ENCODE data around the gene TFAP2B.

Gene TFAP2B

GRCh38 chr6:50836231-50836630, 17.6 kb downstream of the TFAP2B start:
- H3K9me3 Mint-ChIP-seq = peaks cover 4% of the 10 kb centered on the region

DNA sequence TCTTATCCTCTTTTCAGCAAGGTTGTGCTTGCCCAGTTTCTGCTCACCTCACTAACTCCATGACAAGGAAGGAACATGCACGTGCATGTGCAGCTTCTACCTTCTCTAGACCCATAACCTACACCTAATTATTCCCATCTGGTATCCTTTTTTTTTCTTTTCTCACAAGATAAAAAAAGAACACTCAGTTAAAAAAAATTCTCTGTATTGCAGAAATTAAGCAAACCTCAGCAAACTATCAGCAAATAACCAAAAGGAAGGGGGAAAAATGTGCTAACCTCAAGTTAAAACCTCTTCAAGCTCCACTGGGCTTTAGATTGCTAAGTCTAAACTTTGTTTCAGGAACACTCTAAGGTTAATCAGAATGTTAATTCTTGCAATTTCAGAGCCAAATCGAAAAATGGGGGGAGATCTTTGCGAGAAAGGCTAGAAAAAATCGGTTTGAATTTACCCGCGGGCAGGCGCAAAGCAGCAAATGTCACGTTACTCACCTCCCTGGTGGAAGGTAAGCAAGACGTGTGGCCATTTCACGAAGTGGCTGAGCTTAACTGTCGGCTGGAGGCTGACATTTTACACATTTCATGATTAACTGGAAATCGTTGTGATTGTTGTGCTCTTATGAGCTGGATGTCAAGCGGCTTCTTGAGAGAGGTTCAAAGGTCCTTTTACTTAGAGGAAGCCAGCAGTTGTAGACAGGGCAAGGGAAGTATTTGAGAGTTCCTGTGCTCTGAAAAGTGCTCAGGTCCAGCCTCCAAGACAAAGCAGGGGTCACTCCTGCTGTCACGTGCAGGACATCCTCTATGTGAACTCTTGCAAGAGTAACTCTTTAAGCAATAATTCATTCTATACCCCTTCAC, 19.1 kb downstream of the TFAP2B start:
- Mint-ChIP-seq H3K4me1 (ENCODE audit: low read depth) (no peaks in the 10 kb centered on the region), H3K27ac (no peak overlapping the region), H3K9me3 (peaks cover 4% of the 10 kb centered on the region), H3K27me3 (peaks cover 87% of the 10 kb centered on the region), H3K36me3 (ENCODE audit: low read depth) (no peaks in the 10 kb centered on the region), H3K4me3 (no peak overlapping the region)

More at GRCh38 chr6:50836231-50836630, 17.6 kb downstream of the TFAP2B start:
- H3K36me3 Mint-ChIP-seq (ENCODE audit: low read depth) = no peaks in the 10 kb centered on the region
- no peak overlapping the region for H3K27ac Mint-ChIP-seq
- H3K4me1 Mint-ChIP-seq (ENCODE audit: low read depth) = no peaks in the 10 kb centered on the region
- no peak overlapping the region for H3K4me3 Mint-ChIP-seq
- peaks cover 88% of the 10 kb centered on the region for H3K27me3 Mint-ChIP-seq

- Mint-ChIP-seq H3K4me3 (no peak overlapping the region), H3K36me3 (ENCODE audit: low read depth) (no peaks in the 10 kb centered on the region), H3K27me3 (peaks cover 94% of the 10 kb centered on the region), H3K9me3 (no peaks in the 10 kb centered on the region), H3K4me1 (ENCODE audit: low read depth) (no peaks in the 10 kb centered on the region), H3K27ac (no peak overlapping the region)
These were observed 21.6 kb downstream of the TFAP2B start for GRCh38 chr6:50840112-50840810.

GRCh38 chr6:50840811-50841192, 22.1 kb downstream of the TFAP2B start:
- H3K27me3 Mint-ChIP-seq = peaks cover 93% of the 10 kb centered on the region
- H3K4me1 Mint-ChIP-seq (ENCODE audit: low read depth) = no peaks in the 10 kb centered on the region
- H3K27ac Mint-ChIP-seq = no peak overlapping the region
- H3K9me3 Mint-ChIP-seq = no peaks in the 10 kb centered on the region
- no peaks in the 10 kb centered on the region for H3K36me3 Mint-ChIP-seq (ENCODE audit: low read depth)
- no peak overlapping the region for H3K4me3 Mint-ChIP-seq

- no peaks in the 10 kb centered on the region for H3K9me3 Mint-ChIP-seq
- peaks cover 93% of the 10 kb centered on the region for H3K27me3 Mint-ChIP-seq
- H3K4me3 Mint-ChIP-seq = no peak overlapping the region
- H3K4me1 Mint-ChIP-seq (ENCODE audit: low read depth) = no peaks in the 10 kb centered on the region
- no peaks in the 10 kb centered on the region for H3K36me3 Mint-ChIP-seq (ENCODE audit: low read depth)
- no peak overlapping the region for H3K27ac Mint-ChIP-seq
These were observed 23.8 kb downstream of the TFAP2B start for GRCh38 chr6:50842446-50842845.

DNA sequence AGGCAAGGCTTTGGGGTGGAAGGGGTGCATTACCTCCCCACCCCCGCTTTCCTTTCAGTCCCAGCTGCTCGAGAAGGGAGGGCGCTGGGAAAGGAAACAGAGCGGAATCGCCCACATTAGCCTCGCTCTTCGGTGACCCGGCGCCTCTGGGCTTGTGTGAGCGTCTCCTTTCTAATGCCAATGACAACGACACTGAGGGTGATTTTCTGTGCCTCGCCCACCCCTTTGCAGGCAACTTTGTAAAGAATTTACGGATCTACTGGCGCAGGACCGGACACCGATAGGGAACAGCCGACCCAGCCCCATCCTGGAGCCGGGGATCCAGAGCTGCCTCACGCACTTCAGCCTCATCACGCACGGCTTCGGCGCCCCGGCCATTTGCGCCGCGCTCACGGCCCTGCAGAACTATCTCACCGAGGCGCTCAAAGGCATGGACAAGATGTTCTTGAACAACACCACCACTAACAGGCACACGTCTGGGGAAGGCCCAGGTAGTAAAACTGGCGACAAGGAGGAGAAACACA, 24.3 kb downstream of the TFAP2B start:
- Mint-ChIP-seq H3K27me3 (peaks cover 93% of the 10 kb centered on the region), H3K36me3 (ENCODE audit: low read depth) (no peaks in the 10 kb centered on the region), H3K27ac (no peak overlapping the region), H3K9me3 (no peaks in the 10 kb centered on the region), H3K4me3 (no peak overlapping the region), H3K4me1 (ENCODE audit: low read depth) (no peaks in the 10 kb centered on the region)

DNA sequence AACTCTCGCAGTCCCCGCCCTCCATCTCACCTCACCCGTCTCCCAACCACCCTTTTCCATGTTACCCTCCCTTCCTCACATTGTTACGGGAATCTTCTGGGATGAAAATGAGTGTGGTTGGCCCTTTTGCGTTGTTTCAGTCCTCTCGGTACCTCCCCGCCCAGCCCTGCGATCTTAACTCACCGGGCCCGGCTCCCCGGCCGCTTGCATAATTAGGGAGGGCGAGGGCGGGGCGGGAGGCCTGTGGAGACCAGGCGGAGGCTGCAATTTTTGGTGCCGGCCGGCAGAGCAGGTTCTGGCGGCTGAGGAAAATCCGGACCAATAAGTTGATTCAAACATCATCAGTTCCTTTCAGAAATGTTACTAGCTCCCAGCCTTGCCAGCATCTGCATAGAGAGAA, 25.2 kb downstream of the TFAP2B start:
- H3K4me3 Mint-ChIP-seq = no peak overlapping the region
- no peaks in the 10 kb centered on the region for H3K4me1 Mint-ChIP-seq (ENCODE audit: low read depth)
- no peak overlapping the region for H3K27ac Mint-ChIP-seq
- H3K27me3 Mint-ChIP-seq = peaks cover 93% of the 10 kb centered on the region
- H3K36me3 Mint-ChIP-seq (ENCODE audit: low read depth) = no peaks in the 10 kb centered on the region
- peaks cover 4% of the 10 kb centered on the region for H3K9me3 Mint-ChIP-seq

GRCh38 chr6:50845499-50846143, 26.9 kb downstream of the TFAP2B start:
- Mint-ChIP-seq H3K36me3 (ENCODE audit: low read depth) (no peaks in the 10 kb centered on the region), H3K27me3 (peaks cover 89% of the 10 kb centered on the region), H3K27ac (no peak overlapping the region), H3K4me1 (ENCODE audit: low read depth) (no peaks in the 10 kb centered on the region), H3K9me3 (peaks cover 4% of the 10 kb centered on the region), H3K4me3 (no peak overlapping the region)

DNA sequence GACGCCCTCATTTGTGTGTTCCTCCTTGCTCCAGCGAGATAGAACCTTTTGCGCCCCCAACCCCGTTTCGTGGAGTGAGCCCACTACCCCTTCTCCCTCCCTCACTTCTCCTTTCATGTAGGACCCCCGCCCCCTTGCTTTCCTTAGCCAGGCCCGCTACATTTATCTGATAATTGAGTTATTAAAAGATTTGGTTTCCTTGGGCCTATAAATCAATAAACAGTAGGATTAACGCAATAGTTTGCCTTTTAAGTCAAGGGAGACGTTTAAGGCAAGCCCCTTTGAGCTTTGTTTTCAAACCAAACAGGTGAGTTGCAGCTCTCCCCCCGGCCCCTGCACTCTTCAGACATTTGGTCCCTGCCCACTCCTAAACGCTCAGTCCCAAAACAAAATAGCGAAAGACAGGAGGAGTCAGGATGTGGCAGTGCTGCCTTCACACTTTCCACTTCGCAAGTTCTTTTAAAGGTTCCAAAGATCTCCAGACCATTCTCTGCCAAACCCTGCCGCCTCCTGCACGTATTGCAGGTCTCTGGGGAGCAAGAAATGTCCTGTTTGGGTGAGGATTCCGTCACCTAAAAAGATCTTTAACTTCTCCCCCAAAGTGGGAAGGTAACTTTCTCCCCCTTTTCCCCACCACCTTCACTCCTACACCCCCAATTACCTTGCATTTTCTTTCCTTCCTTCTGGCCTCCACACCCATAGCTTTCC, 27.6 kb downstream of the TFAP2B start:
- no peaks in the 10 kb centered on the region for H3K36me3 Mint-ChIP-seq (ENCODE audit: low read depth)
- peaks cover 4% of the 10 kb centered on the region for H3K9me3 Mint-ChIP-seq
- H3K27ac Mint-ChIP-seq = no peak overlapping the region
- peaks cover 82% of the 10 kb centered on the region for H3K27me3 Mint-ChIP-seq
- H3K4me1 Mint-ChIP-seq (ENCODE audit: low read depth) = no peaks in the 10 kb centered on the region
- no peak overlapping the region for H3K4me3 Mint-ChIP-seq

- H3K4me1 Mint-ChIP-seq (ENCODE audit: low read depth) = no peaks in the 10 kb centered on the region
- H3K4me3 Mint-ChIP-seq = no peak overlapping the region
These were observed 28.1 kb downstream of the TFAP2B start for GRCh38 chr6:50846852-50847155.

GRCh38 chr6:50847890-50848594, 29.4 kb downstream of the TFAP2B start:
- Mint-ChIP-seq H3K27me3 (peaks cover 87% of the 10 kb centered on the region), H3K27ac (no peak overlapping the region), H3K4me3 (no peak overlapping the region), H3K4me1 (ENCODE audit: low read depth) (no peaks in the 10 kb centered on the region), H3K9me3 (peaks cover 4% of the 10 kb centered on the region), H3K36me3 (ENCODE audit: low read depth) (no peaks in the 10 kb centered on the region)

More at GRCh38 chr6:50846852-50847155, 28.1 kb downstream of the TFAP2B start:
- H3K9me3 Mint-ChIP-seq = peaks cover 4% of the 10 kb centered on the region
- no peak overlapping the region for H3K27ac Mint-ChIP-seq
- no peaks in the 10 kb centered on the region for H3K36me3 Mint-ChIP-seq (ENCODE audit: low read depth)
- H3K27me3 Mint-ChIP-seq = peaks cover 82% of the 10 kb centered on the region

DNA sequence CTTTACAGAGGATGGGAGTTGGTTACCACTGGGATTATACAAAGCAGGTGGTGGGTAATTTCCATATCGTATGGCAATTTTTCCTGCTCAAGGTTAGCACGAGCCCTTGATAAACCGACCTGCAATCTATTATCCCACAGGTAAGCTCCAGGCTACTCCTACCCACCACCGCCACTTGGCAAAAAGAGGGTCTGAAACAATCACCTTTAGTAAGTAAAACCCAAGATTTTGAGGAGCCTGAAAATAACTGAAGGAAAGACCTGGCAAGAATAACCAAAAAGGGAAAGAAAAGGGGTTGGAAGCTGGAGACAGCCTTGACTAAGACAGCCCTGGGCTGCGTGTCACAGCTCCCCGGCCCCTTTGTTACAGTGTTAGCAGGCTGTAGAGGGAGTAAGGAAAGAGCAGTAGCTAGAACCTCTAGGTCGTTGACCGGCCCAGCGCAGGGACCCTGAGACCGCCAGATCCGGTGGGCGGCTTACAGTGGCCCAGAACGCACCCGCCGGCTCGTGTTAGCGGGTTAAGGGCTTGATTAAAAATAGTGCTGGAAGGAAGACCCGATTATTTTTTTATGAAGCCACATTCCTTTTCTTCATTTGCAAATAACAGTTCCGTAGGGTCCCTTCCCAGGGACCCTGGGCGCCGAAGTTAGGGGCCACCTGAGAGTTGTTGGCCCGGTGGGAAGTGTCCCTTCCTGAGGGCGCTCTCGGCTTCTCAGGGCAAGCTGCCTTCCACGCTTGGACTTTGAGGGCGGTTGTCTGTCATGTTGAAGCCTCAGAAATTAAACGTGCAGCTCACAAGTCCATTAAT, 30.5 kb downstream of the TFAP2B start:
- Mint-ChIP-seq H3K9me3 (peaks cover 4% of the 10 kb centered on the region), H3K4me1 (ENCODE audit: low read depth) (no peaks in the 10 kb centered on the region), H3K4me3 (no peak overlapping the region), H3K27ac (no peak overlapping the region), H3K27me3 (peaks cover 79% of the 10 kb centered on the region), H3K36me3 (ENCODE audit: low read depth) (no peaks in the 10 kb centered on the region)

DNA sequence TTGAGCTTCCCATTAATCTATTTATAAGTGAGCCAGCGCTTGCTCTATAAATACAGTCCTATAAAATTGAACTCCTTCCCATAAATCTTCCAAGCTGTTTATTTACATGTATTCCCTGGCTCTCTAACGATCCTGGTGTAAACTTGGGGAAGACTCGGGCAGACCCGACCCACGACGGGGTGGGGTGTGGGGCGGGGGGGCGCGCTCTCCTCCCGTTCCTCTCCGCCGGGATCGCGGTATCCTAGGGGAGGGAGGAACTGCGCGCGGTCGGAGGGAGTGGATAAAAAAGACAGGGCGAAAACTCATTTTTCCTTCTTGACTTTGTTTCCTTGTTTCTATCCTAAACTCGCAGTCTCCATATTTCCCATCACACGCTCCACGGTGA, 31.1 kb downstream of the TFAP2B start:
- H3K27me3 Mint-ChIP-seq = peaks cover 73% of the 10 kb centered on the region
- no peak overlapping the region for H3K27ac Mint-ChIP-seq
- no peaks in the 10 kb centered on the region for H3K4me1 Mint-ChIP-seq (ENCODE audit: low read depth)
- H3K9me3 Mint-ChIP-seq = peaks cover 4% of the 10 kb centered on the region
- H3K4me3 Mint-ChIP-seq = no peak overlapping the region
- H3K36me3 Mint-ChIP-seq (ENCODE audit: low read depth) = no peaks in the 10 kb centered on the region
